Retinal pigment epithelial cell (primary cell): Measurements from ENCODE around the gene RPL9.

ENCODE experiments used
- DNase-seq: peaks from one replicate; pipeline ENCODE4 v3.0.0-alpha.2; 2010; ENCODE audit warnings: low read depth
- H3K4me3 ChIP-seq: 2 replicates; pipeline ENCODE4 v1.5.1; 2011; ENCODE audit warnings: mild to moderate bottlenecking, low read length, control low read depth, moderate library complexity
- CTCF ChIP-seq: conservative IDR thresholded peaks from 2 replicates; pipeline ENCODE4 v1.5.1; 2011; ENCODE audit warnings: low read depth, low read length, control low read depth, inconsistent platforms

The RPL9 gene

GRCh38 chr4:39410415-39410814 lies 48.3 kb downstream of the RPL9 start:
- TF ChIP-seq CTCF: peak; percentile 31
- DNase-seq: no peak
- H3K4me3 ChIP-seq: no peak overlapping the region

- no peak for TF ChIP-seq CTCF
- DNase-seq: no peak
- no peak overlapping the region for H3K4me3 ChIP-seq
Measured at GRCh38 chr4:39407584-39407885, 51.2 kb downstream of the RPL9 start.

GRCh38 chr4:39406763-39407583 lies 51.7 kb downstream of the RPL9 start, which contains the start of gene KLB:
Gene KLB, plus strand, starts transcription at chr4:39406930. Its CDS starts 20 bp downstream, at chr4:39406950.
- H3K4me3 ChIP-seq: no peak within 1 kb of the TSS
- TF ChIP-seq CTCF: no peak
- no peak for DNase-seq
